ENCODE data around the gene EIF5B.
"Not testable (repeated sequence)": the region's sequence is repeated elsewhere in the genome, so short reads cannot be mapped to it uniquely, and the experiment has no call there.

The EIF5B gene

DNA sequence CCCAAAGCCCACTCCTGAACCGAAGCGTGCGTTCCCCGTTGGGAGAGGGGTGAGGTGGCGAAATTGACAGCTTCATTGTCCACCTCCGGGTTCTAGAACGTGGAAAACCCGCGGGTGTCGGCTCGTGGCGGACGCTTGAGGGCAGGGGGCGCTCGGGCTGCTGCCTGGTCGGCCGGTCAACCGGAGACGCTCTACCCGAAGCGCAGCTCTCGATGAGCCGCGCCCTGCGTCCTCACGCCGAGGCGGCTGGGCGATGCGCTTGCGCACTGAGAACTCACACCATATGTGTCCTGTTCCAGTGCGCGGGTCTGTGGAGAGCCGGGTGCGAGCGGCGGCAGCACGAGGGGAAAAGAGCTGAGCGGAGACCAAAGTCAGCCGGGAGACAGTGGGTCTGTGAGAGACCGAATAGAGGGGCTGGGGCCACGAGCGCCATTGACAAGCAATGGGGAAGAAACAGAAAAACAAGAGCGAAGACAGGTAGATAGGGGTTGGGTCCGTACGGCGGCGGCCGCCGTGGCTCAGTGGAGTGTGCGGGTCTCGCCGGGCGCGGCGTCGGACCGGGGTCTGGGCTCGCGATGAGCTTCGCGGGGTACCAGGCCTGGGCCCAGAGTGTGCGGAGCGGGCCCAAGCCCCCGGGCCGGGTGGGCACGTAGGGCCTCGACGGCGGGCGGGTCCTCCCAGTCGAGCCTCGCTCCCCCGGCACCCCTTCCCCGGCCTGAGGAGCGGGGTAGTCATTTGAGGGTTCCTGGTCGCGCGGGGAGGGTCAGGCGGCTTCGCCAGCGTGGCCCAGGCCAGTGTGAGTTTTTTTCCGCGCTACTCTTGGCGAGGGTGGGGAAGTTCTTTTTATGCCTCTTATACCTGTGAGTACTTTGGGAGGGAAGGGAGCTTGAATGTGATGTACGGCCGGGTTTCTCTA is at the start of gene EIF5B:
Gene EIF5B, plus strand, starts transcription at position 277 of the 916 bp plus-strand sequence. Its CDS starts 166 bp downstream, at position 443.
- peak; percentile 62 for FAIRE-seq
- peak; percentile 96 for DNase-seq (ENCODE audit: insufficient read length, low spot score)

- DNase-seq (ENCODE audit: insufficient read length, low spot score): no peak
- FAIRE-seq: no peak
These were observed 39.2 kb upstream of the EIF5B start for GRCh38 chr2:99297994-99298393.

GRCh38 chr2:99299580-99299979 is 37.6 kb upstream of the EIF5B start:
- no peak for DNase-seq (ENCODE audit: insufficient read length, low spot score)
- peak; percentile 16 for FAIRE-seq

DNA sequence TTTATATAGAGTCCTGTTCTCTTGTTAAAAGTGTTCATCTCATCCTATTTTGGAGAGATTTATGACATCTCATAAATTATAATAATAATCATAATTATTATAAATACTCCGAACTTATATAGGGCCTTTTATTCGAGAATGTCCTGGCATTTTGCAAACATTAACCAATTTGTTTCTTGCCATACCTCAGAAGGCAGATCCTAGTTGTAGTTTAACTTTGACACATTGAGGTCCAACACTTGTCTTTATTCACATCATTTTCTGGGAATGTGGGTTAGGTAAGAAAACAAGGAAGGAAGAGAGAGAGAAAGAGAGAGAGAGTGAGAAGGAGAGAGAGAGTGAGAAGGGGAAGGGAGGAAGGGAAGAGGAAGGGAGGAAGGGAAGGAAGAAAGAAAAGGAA is 36.1 kb upstream of the EIF5B start, which contains the start of gene LYG1:
Gene LYG1, minus strand, starts transcription at position 101 of the 400 bp plus-strand sequence. CDS start 5,527 bp downstream, outside the sequence.
- peak; percentile 49 for FAIRE-seq
- not testable (repeated sequence) for DNase-seq (ENCODE audit: insufficient read length, low spot score)

DNA sequence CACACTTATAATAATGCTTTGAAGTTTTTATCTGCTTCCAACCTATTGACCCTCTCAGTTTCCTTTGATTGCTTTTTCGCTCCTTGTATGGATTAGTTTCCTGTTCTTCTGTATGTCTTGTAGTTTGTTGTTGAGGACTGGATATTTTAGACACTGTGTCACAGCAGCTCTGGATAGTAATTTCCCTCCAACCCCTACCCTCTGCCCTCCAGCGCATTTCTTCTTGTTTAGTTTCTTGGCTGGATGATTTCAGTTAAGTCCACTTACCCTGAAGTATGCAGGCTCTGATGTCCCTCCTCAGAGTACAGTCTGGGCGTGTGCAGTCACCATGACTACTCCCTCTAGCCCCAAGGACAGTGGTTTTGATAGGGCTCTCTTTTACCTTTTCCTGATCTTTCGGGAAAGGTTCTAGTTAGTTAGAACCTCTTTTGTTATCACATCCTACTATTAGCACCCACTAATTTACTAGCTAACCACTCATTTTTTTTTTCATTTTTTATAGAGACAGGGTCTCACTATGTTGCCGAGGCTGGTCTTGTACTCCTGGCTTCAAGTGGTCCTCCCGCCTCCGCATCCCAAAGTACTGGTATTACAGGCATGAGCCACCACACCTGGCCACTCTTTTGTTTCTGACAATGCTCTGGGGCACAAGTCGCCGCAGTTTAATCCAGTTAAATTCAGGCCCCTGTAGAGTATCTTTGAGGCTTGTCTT is 19.9 kb upstream of the EIF5B start:
- FAIRE-seq (no peak), DNase-seq (ENCODE audit: insufficient read length, low spot score) (no peak)

GRCh38 chr2:99317873-99318200 is 19.4 kb upstream of the EIF5B start:
- FAIRE-seq; DNase-seq (ENCODE audit: insufficient read length, low spot score): not testable (repeated sequence)

- FAIRE-seq (no peak), DNase-seq (ENCODE audit: insufficient read length, low spot score) (no peak)
These were observed 11.8 kb upstream of the EIF5B start for GRCh38 chr2:99325384-99325783.

- DNase-seq (ENCODE audit: insufficient read length, low spot score) (peak; percentile 96), FAIRE-seq (peak; percentile 51)
These were observed 1.0 kb upstream of the EIF5B start, which contains the start of gene TXNDC9 for GRCh38 chr2:99335911-99336803. TXNDC9 (minus strand) TSS chr2:99336333; CDS start chr2:99333210, 3,123 bp downstream.

- no peak for DNase-seq (ENCODE audit: insufficient read length, low spot score)
- no peak for FAIRE-seq
These were observed 431 bp upstream of the EIF5B start for GRCh38 chr2:99336804-99337112.

DNA sequence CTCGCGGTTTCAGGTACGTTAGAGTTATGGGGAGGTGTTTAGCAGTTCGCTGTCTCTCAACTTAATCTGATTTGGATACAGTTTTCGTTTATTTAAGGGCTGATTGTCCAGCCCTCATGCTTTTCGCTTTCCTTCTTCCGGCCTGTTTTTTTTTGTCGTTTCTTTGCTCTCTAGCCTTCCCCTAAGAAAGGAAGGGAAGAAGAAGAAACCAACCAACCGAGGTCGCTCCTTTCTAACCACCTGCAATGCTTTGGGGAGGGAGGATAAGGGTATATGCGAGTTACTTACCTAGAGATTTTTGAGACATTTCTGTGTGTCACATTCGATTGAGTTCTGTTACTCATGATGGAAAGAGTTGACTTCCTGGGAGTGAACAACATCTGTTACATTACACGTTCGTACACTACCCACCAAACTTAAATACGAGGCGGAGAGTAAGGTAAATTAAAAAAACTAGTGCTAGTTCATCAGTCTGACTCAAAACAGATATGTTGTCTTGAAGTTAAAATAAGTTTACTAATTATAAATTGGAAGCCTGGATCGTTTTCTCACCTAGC is 918 bp downstream of the EIF5B start:
- peak; percentile 11 for DNase-seq (ENCODE audit: insufficient read length, low spot score)
- FAIRE-seq: no peak

DNA sequence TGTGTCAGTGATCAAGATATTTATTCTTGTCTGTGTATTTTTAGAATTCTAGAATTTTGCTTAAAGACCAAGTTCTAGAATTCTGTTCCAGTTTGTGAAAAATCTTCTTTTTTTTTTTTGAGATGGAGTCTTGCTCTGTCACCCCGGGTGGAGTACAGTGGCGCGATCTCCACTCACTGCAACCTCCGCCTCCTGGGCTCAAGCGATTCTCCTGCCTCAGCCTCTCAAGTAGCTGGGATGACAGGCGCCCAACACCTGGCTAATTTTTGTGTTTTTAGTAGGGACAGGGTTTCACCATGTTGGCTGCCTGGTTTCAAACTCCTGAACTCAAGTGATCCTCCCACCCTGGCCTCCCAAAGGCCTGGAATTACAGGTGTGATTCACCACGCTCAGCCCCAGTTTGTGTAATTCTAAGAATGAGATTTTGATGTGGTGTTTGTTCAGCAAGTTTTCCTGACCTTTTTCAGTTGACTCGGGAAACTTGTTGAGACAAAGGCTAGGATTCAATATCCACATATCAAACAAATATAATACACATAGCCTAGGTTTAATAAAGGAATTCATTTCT is 3.6 kb downstream of the EIF5B start:
- FAIRE-seq (no peak), DNase-seq (ENCODE audit: insufficient read length, low spot score) (no peak)

DNA sequence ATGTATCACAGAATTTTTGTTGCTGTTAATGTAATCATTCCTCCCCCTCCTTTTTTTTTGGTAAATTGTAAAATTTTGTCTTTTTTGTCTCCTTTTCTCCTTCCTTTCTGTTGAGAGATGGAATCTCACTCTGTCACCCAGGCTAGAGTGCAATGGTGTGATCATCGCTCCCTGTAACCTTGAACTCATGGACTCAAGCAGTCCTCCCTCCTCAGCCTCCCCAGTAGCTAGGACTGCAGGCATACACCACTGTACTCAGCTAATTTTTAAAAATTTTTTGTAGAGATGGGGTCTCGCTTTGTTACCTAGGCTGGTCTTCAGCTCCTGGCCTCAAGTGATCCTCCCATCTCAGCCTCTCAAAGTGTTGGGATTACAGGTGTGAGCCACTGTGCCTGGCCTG is 5.3 kb downstream of the EIF5B start:
- FAIRE-seq: no peak
- no peak for DNase-seq (ENCODE audit: insufficient read length, low spot score)

DNA sequence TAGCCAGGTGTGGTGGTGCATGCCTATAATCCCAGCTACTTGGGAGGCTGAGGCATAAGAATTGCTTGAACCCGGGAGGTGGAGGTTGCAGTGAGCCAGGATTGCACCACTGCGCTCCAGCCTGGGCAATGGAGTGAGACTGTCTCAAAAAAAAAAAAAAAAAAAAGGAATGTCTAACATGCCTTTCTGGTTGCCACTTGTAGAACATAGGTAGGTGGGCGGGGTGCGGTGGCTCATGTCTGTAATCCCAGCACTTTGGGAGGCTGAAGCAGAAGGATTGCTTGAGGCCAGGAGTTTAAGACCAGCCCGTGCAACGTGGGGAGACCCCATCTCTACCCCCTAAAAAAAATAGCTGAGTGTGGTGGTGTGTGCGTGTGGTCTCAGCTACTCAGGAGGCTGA is 8.3 kb downstream of the EIF5B start:
- FAIRE-seq: not testable (repeated sequence)

DNA sequence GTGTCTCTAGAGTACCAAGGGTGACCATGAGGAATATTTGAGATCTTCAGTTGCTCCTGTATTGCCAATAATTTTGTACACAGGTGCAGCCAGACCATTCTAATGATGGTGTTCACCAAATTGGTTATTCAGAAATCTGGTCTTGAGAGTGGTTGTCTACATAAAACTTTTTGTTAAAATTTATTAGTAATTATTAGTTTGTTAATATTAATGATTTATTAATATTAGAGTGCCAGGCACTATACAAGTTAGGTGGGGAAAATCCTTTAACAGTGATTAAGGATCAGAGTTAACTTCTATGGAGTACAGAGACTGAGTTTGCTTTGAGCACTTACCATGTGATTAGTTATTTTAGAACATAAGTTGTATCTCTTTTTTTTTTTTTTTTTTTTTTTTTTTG is 9.0 kb downstream of the EIF5B start:
- no peak for DNase-seq (ENCODE audit: insufficient read length, low spot score)
- FAIRE-seq: no peak

More for the DNA sequence above, 8.3 kb downstream of the EIF5B start:
- DNase-seq (ENCODE audit: insufficient read length, low spot score): not testable (repeated sequence)

DNA sequence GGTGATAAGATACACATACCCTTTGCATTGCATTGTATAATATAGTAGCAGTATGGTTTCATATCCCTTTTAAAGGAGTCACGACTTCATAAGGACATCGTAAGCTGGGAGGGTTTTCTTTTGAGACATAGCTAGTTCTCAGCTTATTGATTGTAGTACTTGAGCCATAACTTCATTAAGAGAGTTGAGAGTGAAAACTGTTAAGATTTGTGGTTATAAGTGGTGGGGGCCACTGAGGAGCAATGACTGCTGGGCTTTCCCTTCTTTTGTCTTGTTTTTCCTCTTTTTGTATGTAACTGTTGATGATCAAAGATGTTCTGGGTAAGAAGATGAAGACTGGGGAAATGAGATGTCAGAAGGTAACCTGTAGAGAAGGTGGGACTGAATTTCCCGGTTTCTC is 11.0 kb downstream of the EIF5B start:
- DNase-seq (ENCODE audit: insufficient read length, low spot score) (no peak), FAIRE-seq (no peak)

DNA sequence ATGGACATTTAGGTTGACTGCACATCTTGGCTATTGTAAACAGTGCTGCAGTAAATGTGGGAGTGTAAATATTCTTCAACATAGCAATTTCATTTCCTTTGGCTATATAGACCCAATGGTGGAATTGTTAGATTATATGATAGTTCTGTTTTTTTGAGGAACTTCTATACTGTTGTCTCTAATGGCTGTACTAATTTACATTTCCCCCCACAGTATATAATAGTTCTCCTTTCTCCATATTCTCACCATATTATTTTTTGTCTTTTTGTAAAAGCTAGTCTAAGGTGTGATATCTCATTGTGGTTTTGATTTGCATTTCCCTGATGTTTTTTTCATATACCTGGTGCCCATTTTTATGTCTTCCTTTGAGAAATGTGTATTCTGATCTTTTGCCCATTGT is 13.0 kb downstream of the EIF5B start:
- DNase-seq (ENCODE audit: insufficient read length, low spot score): no peak
- no peak for FAIRE-seq

- FAIRE-seq (no peak), DNase-seq (ENCODE audit: insufficient read length, low spot score) (no peak)
These were observed 16.9 kb downstream of the EIF5B start for GRCh38 chr2:99354070-99354469.

DNA sequence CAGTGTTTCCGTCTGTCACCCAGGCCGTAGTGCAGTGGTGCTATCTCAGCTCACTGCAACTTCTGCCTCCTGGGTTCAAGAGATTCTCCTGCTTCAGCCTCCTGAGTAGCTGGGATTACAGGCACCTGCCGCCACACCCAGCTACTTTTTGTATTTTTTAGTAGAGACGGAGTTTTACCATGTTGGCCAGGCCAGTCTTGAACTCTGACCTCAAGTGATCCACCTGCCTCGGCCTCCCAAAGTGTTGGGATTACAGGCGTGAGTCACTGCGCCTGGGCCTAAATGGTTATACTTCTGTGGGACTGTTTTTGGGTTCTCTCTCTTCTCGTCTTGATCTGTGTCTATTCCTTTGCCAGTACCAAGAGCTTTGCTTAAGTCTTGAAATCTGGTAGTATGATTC is 17.6 kb downstream of the EIF5B start:
- not testable (repeated sequence) for FAIRE-seq; DNase-seq (ENCODE audit: insufficient read length, low spot score)

DNA sequence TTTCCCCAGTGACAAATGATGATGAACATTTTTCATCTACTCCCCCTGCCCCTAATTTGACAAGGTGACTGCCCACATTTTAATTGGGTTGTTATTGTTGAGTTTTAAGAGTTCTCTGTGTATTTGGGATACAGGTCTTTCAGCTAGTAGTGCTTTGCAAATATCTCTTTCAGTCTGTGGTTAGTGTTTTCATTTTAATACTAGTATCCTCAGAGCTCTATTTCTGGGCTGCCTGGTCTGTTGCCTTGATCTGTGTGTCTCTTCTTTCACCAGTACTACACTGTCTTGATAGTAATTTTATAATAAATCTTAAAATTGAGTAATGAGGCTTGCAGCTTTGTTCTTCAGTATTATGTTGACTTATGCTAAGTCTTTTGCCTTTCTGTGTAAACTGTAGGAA is 19.7 kb downstream of the EIF5B start:
- no peak for DNase-seq (ENCODE audit: insufficient read length, low spot score)
- no peak for FAIRE-seq

DNA sequence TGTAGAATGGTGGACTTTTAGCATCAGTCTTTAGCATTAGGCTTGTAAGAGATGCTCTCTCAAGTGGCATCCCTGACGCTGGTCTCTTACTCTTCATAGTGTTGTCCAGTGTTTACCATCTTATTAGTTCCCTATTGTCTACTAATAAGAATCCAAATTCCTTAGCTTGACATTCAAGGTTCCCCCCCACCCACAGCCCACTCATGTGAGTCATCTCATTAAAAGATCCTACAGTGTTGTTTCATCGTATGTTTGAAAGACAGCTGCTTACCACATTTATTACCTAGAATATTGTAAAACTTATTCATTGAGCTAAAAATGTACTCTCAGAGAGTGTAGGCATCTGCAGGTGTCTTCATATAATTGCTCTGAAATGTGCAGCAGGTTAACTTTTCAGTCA is 28.5 kb downstream of the EIF5B start:
- FAIRE-seq: no peak
- DNase-seq (ENCODE audit: insufficient read length, low spot score): no peak
